GM12892 (cell line): ENCODE measurements around the gene MACROD2.

ENCODE experiments used
- POLR2A ChIP-seq: IDR thresholded peaks from 2 replicates; pipeline ENCODE4 v1.6.1; 2011; ENCODE audit warnings: low read depth, low read length, control low read depth
- TAF1 ChIP-seq: IDR thresholded peaks from 2 replicates; pipeline ENCODE4 v1.6.1; 2011; ENCODE audit warnings: low read depth, mild to moderate bottlenecking, control low read depth, low read length, borderline replicate concordance

- TF ChIP-seq TAF1 (no peak), POLR2A (no peak)
These were observed 1066.6 kb downstream of the MACROD2 start for GRCh38 chr20:15061955-15062354.
